CD4-positive, alpha-beta memory T cell (primary cell): Measurements from ENCODE around the gene ZNF679. TPM values are rescaled to one million over a fixed set of nuclear protein-coding genes. Genes with fewer than 3 reads are reported as not detected.

Experiments
- polyA plus RNA-seq, 2 donors: library from polyadenylated mRNA; unstranded; fragments of 300-500 nt; fragmentation: Illumina TruSeq; gene quantifications; one replicate each; pipeline ENCODE4 v1.2.3, GENCODE V29; 2021
- total RNA-seq, 2 experiments: library from RNA; stranded (reverse); gene quantifications; one replicate each; pipeline ENCODE4 v1.2.3, GENCODE V29; 2021

The ZNF679 gene
- total and polyA plus RNA-seq, 4 experiments from 2014 or later = not detected

Other genes with a start within 250 kb of the ZNF679 start
- not detected for gene ZNF722, start 229.6 kb upstream of the ZNF679 start, total RNA-seq
- not detected for gene ZNF722, start 229.6 kb upstream of the ZNF679 start, polyA plus RNA-seq
- gene ZNF727, start 183.0 kb upstream of the ZNF679 start, total RNA-seq = under 1 TPM; 0.20 to 0.25 TPM
- gene ZNF727, start 183.0 kb upstream of the ZNF679 start, polyA plus RNA-seq = not detected
- not detected for gene ZNF735, start 21.3 kb upstream of the ZNF679 start, total RNA-seq
- gene ZNF735, start 21.3 kb upstream of the ZNF679 start, polyA plus RNA-seq = not detected
- gene ZNF736, start 85.5 kb downstream of the ZNF679 start, total RNA-seq = 10 to 100 TPM; 43.6 to 48.2 TPM
- 1 to 10 TPM in 1 of 2 donors, under 1 TPM in 1; 0.32 to 4.3 TPM for gene ZNF736, start 85.5 kb downstream of the ZNF679 start, polyA plus RNA-seq